ENCODE measurements around the gene RIN3.

The RIN3 gene

GRCh38 chr14:92487513-92488133 lies 26.0 kb upstream of the RIN3 start:
- no peak for DNase-seq

- no peak for DNase-seq
Observed at GRCh38 chr14:92489394-92490238, 24.0 kb upstream of the RIN3 start.

DNA sequence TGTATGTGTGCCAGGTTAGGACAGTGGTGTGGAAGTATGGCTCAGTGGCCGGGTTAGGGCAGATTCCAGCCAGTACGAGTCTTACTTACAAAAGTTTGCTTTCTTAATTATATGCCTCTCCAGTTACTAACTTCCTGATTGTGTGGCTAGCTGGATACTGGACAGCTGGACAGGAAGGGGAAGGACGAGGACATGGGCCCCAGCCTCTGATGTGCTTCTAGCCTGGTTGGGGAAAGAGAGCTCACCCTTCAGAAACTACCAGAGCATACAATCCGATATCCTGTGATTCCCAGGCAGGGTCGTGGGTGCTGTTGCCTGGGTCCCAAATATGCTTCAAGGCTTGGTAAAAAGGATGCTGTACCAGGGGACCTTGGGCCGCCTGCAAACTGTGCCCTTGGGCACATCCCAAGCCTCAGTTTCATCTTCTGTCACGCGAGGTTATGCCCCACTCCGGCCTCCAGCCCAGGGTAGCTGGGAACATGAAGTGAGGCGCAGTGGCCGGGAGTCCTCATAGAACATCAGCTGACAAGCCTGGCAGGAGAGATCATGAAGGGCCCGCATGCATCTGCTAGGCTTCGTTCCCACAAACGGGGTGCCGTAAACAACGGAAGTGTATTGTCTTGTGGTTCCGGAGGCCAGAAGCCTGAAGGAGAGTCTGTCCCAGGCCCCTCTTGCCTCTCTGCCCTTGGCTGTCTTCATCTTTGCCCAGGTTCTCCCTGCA lies 23.2 kb upstream of the RIN3 start:
- no peak for DNase-seq

GRCh38 chr14:92491782-92492181 lies 21.8 kb upstream of the RIN3 start:
- DNase-seq: no peak

DNA sequence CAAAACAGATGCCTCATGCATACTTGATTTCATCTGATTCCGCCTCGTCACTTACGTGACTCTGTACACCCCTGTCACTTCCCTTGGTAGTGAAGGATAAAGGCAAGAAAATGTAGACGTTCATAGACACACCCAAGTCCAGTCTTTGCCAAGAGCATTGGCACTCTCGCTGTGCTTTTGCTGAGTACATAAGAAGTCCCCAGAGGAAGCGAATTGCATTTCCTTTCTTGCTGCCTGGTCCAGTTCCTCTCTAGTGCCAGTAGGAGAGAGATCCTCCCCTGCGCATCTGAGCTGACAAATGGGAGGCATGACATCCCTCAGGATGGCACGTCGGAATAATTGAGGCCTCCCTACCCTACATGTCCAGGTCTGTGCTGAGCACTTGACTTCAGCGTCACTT lies 21.3 kb upstream of the RIN3 start:
- DNase-seq: no peak

DNA sequence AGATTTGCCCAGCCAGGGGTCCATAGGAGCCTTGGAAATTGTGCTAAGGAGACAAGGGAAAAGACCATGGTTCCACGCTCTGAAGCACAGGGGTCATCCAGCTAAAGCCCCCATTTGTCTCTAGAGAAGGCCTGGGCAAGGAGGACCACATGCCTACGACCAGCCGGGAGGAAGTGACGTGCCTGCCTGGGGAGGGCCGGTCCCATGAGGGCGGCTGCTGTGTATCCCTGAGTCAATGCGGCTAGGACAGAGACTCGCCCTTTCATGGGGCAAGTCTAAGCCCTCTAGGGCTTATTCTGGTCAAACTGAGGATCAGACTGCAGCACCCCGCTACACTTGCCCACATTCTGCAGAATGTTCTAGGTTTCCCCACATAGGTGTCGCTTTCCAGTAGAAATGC lies 20.6 kb upstream of the RIN3 start:
- no peak for DNase-seq

GRCh38 chr14:92493492-92493891 lies 20.1 kb upstream of the RIN3 start:
- no peak for DNase-seq

DNA sequence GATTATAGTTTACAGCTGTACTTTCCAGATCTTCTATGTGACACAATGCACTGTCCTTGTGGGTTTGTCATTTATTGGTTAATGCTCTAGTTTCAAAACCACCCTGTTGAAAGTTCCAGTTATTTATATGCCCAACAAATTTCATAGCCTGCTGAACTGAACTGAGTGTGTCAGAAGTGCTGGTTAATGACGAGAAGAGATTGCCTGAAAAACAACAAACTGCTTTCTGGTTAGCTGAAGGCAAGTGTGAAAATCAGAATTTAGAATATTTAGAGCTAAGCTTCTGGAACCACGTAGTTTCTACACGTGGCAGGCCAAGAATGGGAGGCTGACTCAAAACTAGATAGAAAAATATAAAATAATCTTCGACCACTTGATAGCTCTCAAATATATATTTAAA lies 19.1 kb upstream of the RIN3 start:
- no peak for DNase-seq

- no peak for DNase-seq
Observed at GRCh38 chr14:92495027-92495426, 18.6 kb upstream of the RIN3 start.

DNA sequence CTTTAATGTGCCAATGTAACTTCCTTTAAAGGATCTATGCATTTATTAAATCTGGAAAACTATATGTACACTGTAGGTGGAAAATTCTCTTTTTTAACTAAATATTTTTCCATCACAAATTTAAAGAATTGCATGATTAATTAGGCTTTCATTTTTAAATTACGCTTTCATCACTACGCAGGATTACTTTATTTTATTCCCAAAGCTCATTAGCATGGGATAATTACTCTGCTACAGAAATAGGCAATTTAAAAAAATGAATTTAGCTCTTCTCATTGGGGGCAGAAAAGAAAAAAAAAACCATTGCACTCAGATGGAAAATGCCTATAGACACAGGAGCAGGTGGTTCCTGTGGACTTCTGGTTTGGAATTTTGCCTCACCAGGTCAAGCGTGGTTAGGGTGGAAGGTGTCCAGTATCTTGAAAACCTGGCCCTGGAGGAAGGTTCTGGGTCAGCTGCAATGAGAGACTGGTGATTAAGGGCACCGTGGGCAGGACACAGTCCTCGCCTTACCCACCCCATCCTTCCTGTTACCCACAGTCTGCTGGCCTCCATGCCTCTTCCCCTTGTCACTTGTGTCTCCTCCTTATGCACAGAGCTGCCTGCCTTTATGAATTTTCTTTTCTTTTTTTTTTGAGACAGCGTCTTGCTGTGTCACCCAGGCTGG lies 17.3 kb upstream of the RIN3 start:
- DNase-seq: no peak

DNA sequence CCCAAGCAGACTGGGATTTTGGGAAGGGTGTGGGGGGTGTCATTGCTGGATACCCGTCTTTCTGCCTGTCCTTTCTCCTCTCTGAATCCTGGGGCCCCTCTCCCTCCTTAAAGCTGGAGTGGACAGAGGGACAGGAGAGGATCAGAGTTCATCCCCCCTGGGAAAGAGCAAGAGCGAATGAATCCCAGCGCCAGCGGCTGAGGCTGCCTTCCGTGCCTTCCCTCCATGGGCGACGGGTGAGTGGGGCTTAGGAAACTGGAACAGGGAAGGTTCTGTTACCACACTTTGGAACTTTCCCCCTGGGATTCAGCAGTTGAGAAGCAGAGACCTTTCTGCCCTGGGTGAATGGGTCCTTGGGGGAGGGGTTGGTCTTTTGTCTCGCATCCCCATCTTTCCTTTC lies 16.2 kb upstream of the RIN3 start:
- no peak for DNase-seq

- no peak for DNase-seq
Observed at GRCh38 chr14:92499234-92499633, 14.3 kb upstream of the RIN3 start.

DNA sequence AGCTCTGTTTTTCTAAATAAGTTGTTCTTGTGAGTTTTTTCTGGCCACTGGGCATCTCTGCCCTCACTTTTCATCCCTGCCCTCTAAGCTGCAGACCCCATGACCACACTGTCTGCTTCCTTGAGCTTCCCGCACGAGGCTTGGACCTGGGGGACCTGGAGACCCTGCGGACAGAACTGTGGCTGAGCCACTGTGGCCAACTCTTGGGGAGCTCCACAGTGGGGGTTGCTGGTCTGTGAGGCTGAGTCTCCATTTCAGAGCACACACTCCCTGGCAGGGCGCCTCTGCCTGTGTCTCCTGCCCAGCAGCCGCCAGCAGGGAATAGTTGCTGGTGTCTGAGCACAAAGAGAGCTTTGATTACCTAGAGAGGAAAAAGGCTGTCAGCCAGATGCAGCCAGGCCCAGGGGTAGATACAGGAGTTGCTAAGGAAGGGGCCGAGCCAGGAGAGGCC lies 13.1 kb upstream of the RIN3 start:
- DNase-seq: peak in 1 of 2 experiments; percentile 41

GRCh38 chr14:92501891-92502351 lies 11.7 kb upstream of the RIN3 start:
- no peak for DNase-seq

- no peak for DNase-seq
Observed at GRCh38 chr14:92502541-92503286, 10.9 kb upstream of the RIN3 start.

DNA sequence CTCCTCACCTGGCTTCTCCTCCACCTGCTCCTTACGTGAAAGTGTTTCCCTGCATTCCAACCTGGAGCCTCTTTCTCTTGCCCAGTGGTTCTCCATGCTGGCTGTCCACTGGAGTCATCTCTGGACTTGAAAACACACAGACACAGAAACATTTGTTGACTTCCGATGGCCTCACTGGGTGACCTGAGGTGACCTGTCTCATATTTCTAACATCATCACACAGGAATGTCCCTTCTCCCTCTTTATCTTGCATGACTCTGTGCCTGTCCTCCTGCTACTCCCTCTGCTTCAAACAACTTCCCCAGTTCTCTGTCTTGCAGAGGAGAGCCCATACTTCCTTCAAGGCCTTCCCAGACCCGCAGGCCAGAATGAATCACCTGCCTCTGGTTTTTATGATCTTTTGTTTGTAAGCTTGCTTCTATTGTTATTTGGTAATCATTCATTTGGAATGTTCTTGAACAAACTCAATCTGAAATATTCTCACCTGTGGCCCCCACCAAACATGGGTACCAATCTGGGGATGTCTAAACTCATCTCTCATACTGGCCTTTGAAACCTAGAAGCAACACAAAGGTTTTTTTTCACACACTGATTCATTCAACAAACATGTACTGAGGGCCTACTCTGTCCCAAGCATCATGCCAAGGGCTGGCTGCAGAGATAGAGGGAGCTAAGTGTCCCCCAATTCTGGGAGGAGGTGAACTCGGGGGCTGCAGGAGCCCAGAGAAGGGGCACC lies 9.7 kb upstream of the RIN3 start:
- no peak for DNase-seq

DNA sequence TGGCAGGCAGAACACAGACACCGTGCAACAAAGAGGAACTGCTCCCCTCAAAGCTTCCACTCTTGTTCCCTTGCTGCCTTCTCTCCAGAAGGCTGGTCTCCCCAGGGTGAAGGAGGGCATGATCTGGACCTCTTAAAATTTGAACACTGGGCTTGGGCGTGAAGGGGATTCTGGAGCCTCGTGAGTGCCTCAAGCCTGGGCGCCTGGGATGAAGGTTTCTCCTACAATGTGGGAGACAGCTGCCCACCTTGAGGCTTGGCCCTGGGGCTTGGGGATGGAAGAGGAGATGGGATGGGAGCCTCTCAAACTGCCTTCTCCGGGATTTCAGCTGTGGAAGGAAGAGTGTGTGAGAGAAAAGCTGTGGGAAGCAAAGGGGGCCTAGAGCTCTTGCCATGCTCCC lies 7.8 kb upstream of the RIN3 start:
- no peak for DNase-seq

- no peak for DNase-seq
Observed at GRCh38 chr14:92506231-92506630, 7.3 kb upstream of the RIN3 start.

DNA sequence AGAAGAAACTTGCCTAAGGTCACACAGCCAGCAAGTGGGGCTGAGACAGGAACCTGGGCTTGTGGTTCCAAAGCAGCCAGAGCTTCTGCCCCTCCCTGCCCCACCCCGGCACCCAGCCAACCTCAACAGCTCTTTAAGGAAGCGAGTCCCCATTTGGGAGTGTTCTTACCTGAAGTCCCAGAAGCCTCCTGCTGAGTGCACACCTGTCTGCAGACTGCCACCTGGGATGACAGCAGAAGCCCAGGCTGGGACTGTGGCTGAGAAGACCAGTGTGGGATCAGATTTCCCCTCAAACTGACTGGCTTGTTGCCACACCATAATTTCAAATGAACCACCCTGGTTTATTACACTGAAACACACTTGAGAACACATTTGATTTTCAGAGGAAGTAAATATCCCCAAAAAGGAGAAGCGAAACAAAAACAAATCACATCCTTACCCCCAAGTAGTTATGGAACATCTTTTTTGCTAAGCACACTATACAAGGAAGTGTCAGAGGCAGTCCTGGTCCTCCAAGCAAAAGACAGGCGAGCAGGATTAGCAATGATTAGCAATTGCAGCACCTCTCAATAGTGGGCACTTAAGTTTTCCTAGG lies 6.3 kb upstream of the RIN3 start:
- peak; percentile 81 to 94 for DNase-seq

DNA sequence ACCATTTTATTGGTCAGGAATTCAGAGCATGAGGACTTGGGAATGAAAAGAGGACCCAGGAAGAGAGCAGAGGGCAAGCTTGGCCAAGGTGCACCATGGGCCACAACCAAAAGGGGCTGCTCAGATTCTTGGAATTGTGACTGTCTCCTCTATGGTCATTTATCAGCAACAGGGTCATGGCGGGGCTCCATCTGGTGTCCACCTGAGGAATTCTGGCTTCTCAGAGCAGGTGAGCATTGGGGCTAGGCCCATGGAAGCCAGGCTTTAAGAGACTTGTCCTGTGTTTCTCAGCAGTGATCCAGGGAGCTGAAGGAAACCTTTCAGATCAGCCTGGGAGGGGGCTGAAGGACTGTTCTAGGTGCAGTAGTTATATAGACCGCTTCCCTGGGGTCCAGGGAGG lies 2.6 kb upstream of the RIN3 start:
- DNase-seq: no peak

All from NCI-H2081 (cell line).